ENCODE measurements around the gene ERC1.

- TF ChIP-seq ZNF639 (CRISPR knock-in tag; conservative IDR thresholded peaks at IDR 0.05 in 1 of 2, IDR thresholded peaks at IDR 0.05 in 1 of 2) = no peak
- no peak for TF ChIP-seq SETDB1 (IDR thresholded peaks at IDR 0.05; ENCODE audit: low read length)
- TF ChIP-seq CTCF (IDR thresholded peaks at IDR 0.05 in 2 of 3, conservative IDR thresholded peaks at IDR 0.05 in 1 of 3; ENCODE audit: insufficient read depth in 2 of 3, low read depth in 1 of 3, low read length in 3 of 3) = no peak
- no peak for TF ChIP-seq BCLAF1 (IDR thresholded peaks at IDR 0.05; ENCODE audit: borderline replicate concordance in 1 of 2, control insufficient read depth in 1 of 2, low read depth in 2 of 2, low read length in 1 of 2)
- TF ChIP-seq NFIC (IDR thresholded peaks at IDR 0.05) = no peak
- TF ChIP-seq ZBED1 (IDR thresholded peaks at IDR 0.05) = no peak
- no peak for TF ChIP-seq JUN (IDR thresholded peaks at IDR 0.05; ENCODE audit: borderline replicate concordance, low read depth, low read length)
- TF ChIP-seq JUN (CRISPR knock-in tag; IDR thresholded peaks at IDR 0.05; ENCODE audit: borderline replicate concordance) = no peak
- no peak for TF ChIP-seq MAX (CRISPR knock-in tag; IDR thresholded peaks at IDR 0.05)
- TF ChIP-seq TRIM24 (IDR thresholded peaks at IDR 0.05) = no peak
Measured at GRCh38 chr12:1410794-1411193, 419.8 kb downstream of the ERC1 start.

Measured in K562 (cell line).